Smooth muscle cell (in vitro differentiated cells): Measurements from ENCODE around the gene DMRT1. TPM values are rescaled to one million over a fixed set of nuclear protein-coding genes. Genes with fewer than 3 reads are reported as not detected.

Experiments used
- DNase-seq: peaks from one replicate; lab custom pipeline; 2025; ENCODE audit not compliant: unreplicated experiment; lab: John Stamatoyannopoulos, UW
- H2AFZ ChIP-seq: fragments of 200-600 bp; sonication (generic); 2 replicates; pipeline ENCODE4 v1.6.0; 2016; ENCODE audit warnings: antibody characterized with exemption, low read depth, mild to moderate bottlenecking
- H3F3A ChIP-seq: fragments of 200-600 bp; sonication (generic); 2 replicates; pipeline ENCODE4 v1.6.0; 2017; ENCODE audit warnings: antibody characterized with exemption, low read depth
- H3K27ac ChIP-seq: fragments of 200-600 bp; sonication (generic); 2 replicates; pipeline ENCODE4 v1.5.1; 2016; ENCODE audit warnings: low read depth, mild to moderate bottlenecking
- H3K27me3 ChIP-seq: fragments of 200-600 bp; sonication (generic); 2 replicates; pipeline ENCODE4 v1.6.1; 2016; ENCODE audit warnings: low read depth, mild to moderate bottlenecking
- H3K36me3 ChIP-seq: fragments of 200-600 bp; sonication (generic); 2 replicates; pipeline ENCODE4 v1.5.1; 2016; ENCODE audit warnings: low read depth
- H3K4me1 ChIP-seq: fragments of 200-600 bp; sonication (generic); 2 replicates; pipeline ENCODE4 v1.5.1; 2016; ENCODE audit warnings: low read depth
- H3K4me2 ChIP-seq: fragments of 200-600 bp; sonication (generic); 2 replicates; pipeline ENCODE4 v1.6.0; 2016; ENCODE audit warnings: mild to moderate bottlenecking
- H3K4me3 ChIP-seq: fragments of 200-600 bp; sonication (generic); 2 replicates; pipeline ENCODE4 v1.5.1; 2016; ENCODE audit warnings: mild to moderate bottlenecking
- H3K79me2 ChIP-seq: fragments of 200-600 bp; sonication (generic); 2 replicates; pipeline ENCODE4 v1.6.0; 2016; ENCODE audit warnings: low read depth, mild to moderate bottlenecking
- H3K9ac ChIP-seq: fragments of 200-600 bp; sonication (generic); 2 replicates; pipeline ENCODE4 v1.6.0; 2016; ENCODE audit warnings: low read depth
- H3K9me3 ChIP-seq: fragments of 200-600 bp; sonication (generic); replicated peaks from 2 replicates; pipeline ENCODE4 v1.5.1; 2016; ENCODE audit warnings: low read depth
- H4K20me1 ChIP-seq: fragments of 200-600 bp; sonication (generic); 2 replicates; pipeline ENCODE4 v1.6.0; 2016; ENCODE audit warnings: low read depth
- CTCF ChIP-seq: fragments of 200-600 bp; sonication (generic); IDR thresholded peaks from 2 replicates; pipeline ENCODE4 v1.5.1; 2017; ENCODE audit warnings: borderline replicate concordance, mild to moderate bottlenecking, antibody characterized with exemption; ENCODE audit not compliant: insufficient read depth, poor library complexity, severe bottlenecking
- WGBS: methylation state at CpG from one replicate; pipeline ENCODE4 v1.1.7; 2016; ENCODE audit warnings: low lambda C conversion rate; 5-methylcytosine and 5-hydroxymethylcytosine counted together
- polyA plus RNA-seq: library from polyadenylated mRNA; unstranded; fragments of >200 nt; fragmentation: Nextera tagmentation; extraction: Ambion mirVana; gene quantifications from 2 replicates; pipeline ENCODE4 v1.2.1, GENCODE V29; 2016
- total RNA-seq: library from RNA; depleted of rRNA; stranded (reverse); fragments of >200 nt; gene quantifications from 2 replicates; pipeline ENCODE4 v1.2.3, GENCODE V29; 2014

Gene DMRT1
- total and polyA plus RNA-seq, 2 experiments from 2014 or later, result 0.58 TPM; not detected in 1

- Histone ChIP-seq H3K9me3 (no peaks in the 10 kb centered on the region), H3K36me3 (no peaks in the 10 kb centered on the region), H2AFZ (no peak overlapping the region), H3K4me2 (no peak overlapping the region), H3K27me3 (peaks cover 39% of the 10 kb centered on the region), H3K4me3 (no peak overlapping the region), H4K20me1 (no peaks in the 10 kb centered on the region), H3K79me2 (no peaks in the 10 kb centered on the region), H3K4me1 (no peaks in the 10 kb centered on the region), H3K9ac (no peak overlapping the region), H3K27ac (no peak overlapping the region), H3F3A (no peaks in the 10 kb centered on the region)
- 89% methylated on average over 7 of the region's 7 CpGs for WGBS
- DNase-seq, result no peak
- no peak for TF ChIP-seq CTCF
These were observed 107.0 kb downstream of the DMRT1 start for GRCh38 chr9:948497-948896.

GRCh38 chr9:950139-950538 lies 108.6 kb downstream of the DMRT1 start:
- Histone ChIP-seq H2AFZ (no peak overlapping the region), H3F3A (no peaks in the 10 kb centered on the region), H3K4me3 (no peak overlapping the region), H3K27ac (no peak overlapping the region), H3K36me3 (no peaks in the 10 kb centered on the region), H3K79me2 (no peaks in the 10 kb centered on the region), H4K20me1 (no peaks in the 10 kb centered on the region), H3K4me2 (no peak overlapping the region), H3K9me3 (no peaks in the 10 kb centered on the region), H3K4me1 (no peaks in the 10 kb centered on the region), H3K27me3 (peaks cover 39% of the 10 kb centered on the region), H3K9ac (no peak overlapping the region)
- TF ChIP-seq CTCF, result no peak
- no peak for DNase-seq
- WGBS, result 74% methylated on average over 1 of the region's 1 CpG

- Histone ChIP-seq H3K4me3 (no peak overlapping the region), H4K20me1 (no peaks in the 10 kb centered on the region), H3K9me3 (no peaks in the 10 kb centered on the region), H3K79me2 (no peaks in the 10 kb centered on the region), H3K27me3 (peaks cover 47% of the 10 kb centered on the region), H3K9ac (no peak overlapping the region), H2AFZ (no peak overlapping the region), H3F3A (no peaks in the 10 kb centered on the region), H3K27ac (no peak overlapping the region), H3K4me1 (no peaks in the 10 kb centered on the region), H3K36me3 (no peaks in the 10 kb centered on the region), H3K4me2 (no peak overlapping the region)
- 82% methylated on average over 4 of the region's 4 CpGs for WGBS
- no peak for TF ChIP-seq CTCF
- no peak for DNase-seq
These were observed 111.0 kb downstream of the DMRT1 start for GRCh38 chr9:952546-952945.

DNA sequence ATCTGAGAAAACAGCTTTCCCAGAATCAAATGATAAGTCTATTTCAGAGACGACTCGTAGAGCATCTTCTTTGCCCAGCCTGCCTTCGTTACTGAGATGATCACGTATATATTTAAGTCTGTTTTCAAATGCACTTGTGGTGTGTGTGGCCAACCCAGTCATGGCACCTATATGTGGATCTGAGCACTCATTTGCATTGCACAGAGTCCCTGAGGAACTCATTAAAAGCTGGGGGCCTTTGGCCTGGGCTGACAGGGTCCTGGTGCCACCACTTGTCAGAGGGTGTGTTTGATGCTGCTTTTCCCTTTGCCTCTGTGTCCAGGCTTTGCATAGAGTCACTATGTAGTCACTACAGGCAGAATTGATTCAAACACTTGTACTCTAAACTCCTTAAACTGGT lies 117.6 kb downstream of the DMRT1 start:
- no peaks in the 10 kb centered on the region for H3K79me2 ChIP-seq
- H3K27me3 ChIP-seq, result peaks cover 73% of the 10 kb centered on the region
- no peak for DNase-seq
- WGBS, result 86% methylated on average over 4 of the region's 4 CpGs
- H3K4me1 ChIP-seq, result no peaks in the 10 kb centered on the region
- H3K9me3 ChIP-seq, result no peaks in the 10 kb centered on the region
- no peaks in the 10 kb centered on the region for H3K36me3 ChIP-seq
- H3K27ac ChIP-seq, result no peak overlapping the region
- no peaks in the 10 kb centered on the region for H4K20me1 ChIP-seq
- TF ChIP-seq CTCF, result no peak
- H3K4me3 ChIP-seq, result no peak overlapping the region
- H2AFZ ChIP-seq, result no peak overlapping the region
- H3K9ac ChIP-seq, result no peak overlapping the region
- H3F3A ChIP-seq, result no peaks in the 10 kb centered on the region
- no peak overlapping the region for H3K4me2 ChIP-seq
